ENCODE data around the gene KRT1.

The KRT1 gene

DNA sequence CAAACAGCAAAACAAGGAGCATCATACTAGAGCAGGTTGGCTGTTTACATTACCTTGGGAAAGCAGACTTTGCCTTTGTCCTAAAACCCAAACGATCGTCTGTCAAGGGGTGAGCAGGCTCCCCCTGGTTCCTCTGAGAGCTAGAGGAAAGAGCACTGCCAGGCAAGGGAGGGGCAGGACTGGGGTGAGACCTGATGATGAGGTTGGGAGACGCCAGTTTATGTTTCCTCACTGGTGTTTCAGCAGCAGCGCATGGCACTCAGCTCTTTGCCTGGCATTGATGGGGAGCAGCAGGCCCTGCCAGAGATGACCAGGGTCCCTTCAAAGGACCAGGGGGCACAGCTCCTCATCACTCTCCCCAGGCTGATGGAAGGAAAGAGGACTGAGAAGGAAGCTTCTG lies 20.3 kb downstream of the KRT1 start:
- no peak for DNase-seq (ENCODE audit: low read depth in 1 of 2, low spot score in 1 of 2)
- TF ChIP-seq JUND (IDR thresholded peaks at IDR 0.05; ENCODE audit: low read depth), result no peak
- in situ Hi-C loops (cut with HindIII; ENCODE audit: low pct_unique_long_range_greater_than_20kb, low sequenced_read_pairs), result no loop called here

DNA sequence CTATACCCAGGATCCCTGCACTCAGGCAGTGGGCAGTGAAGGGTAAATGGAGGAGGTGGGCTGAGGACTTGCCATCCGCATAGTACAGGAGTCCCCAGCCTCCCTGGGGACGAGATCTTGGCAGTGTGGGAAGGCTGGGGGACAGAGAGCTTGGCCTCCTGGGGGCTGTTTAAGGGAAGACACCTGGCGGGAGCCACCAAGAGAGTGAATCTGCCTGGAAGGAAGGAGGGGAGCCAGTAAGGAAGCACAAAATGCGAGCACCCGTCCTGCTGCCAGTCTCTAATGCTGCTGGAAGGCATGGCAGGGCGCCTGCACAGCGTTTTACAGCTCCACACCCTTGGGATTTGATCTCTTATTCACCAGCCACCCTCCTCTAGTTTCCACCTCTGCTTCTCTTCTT lies 20.8 kb downstream of the KRT1 start:
- no peak for TF ChIP-seq JUND (IDR thresholded peaks at IDR 0.05; ENCODE audit: low read depth)
- DNase-seq (ENCODE audit: low read depth in 1 of 2, low spot score in 1 of 2), result no peak
- in situ Hi-C loops (cut with HindIII; ENCODE audit: low pct_unique_long_range_greater_than_20kb, low sequenced_read_pairs), result no loop called here

DNA sequence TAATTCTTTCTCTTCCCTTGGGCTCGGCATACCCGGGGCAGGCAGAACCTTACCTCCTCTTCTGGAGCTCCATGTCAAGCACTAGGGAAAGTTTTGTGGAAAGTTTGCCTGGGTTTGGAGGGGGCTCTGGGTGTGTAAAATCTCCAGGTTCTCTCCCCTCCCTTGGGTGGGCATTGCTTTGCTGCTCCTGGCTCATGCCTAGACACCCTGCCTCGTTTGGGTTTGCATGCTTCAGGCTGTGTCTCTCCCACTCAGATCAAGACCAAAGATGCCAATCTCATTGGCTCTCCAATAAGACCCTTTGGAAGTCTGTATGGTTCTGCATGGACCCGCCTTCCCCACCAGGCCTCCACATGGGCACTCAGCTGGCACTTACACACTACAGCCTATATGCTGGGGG lies 22.0 kb downstream of the KRT1 start:
- no peak for DNase-seq (ENCODE audit: low read depth in 1 of 2, low spot score in 1 of 2)
- in situ Hi-C loops (cut with HindIII; ENCODE audit: low pct_unique_long_range_greater_than_20kb, low sequenced_read_pairs), result no loop called here
- TF ChIP-seq JUND (IDR thresholded peaks at IDR 0.05; ENCODE audit: low read depth), result no peak

GRCh38 chr12:52657250-52657902 lies 22.8 kb downstream of the KRT1 start:
- no peak for DNase-seq (ENCODE audit: low read depth in 1 of 2, low spot score in 1 of 2)
- in situ Hi-C loops (cut with HindIII; ENCODE audit: low pct_unique_long_range_greater_than_20kb, low sequenced_read_pairs), result no loop called here
- TF ChIP-seq JUND (IDR thresholded peaks at IDR 0.05; ENCODE audit: low read depth), result no peak

GRCh38 chr12:52656616-52657015 lies 23.6 kb downstream of the KRT1 start:
- in situ Hi-C loops (cut with HindIII; ENCODE audit: low pct_unique_long_range_greater_than_20kb, low sequenced_read_pairs), result no loop called here
- no peak for TF ChIP-seq JUND (IDR thresholded peaks at IDR 0.05; ENCODE audit: low read depth)
- DNase-seq (ENCODE audit: low read depth in 1 of 2, low spot score in 1 of 2), result no peak

DNA sequence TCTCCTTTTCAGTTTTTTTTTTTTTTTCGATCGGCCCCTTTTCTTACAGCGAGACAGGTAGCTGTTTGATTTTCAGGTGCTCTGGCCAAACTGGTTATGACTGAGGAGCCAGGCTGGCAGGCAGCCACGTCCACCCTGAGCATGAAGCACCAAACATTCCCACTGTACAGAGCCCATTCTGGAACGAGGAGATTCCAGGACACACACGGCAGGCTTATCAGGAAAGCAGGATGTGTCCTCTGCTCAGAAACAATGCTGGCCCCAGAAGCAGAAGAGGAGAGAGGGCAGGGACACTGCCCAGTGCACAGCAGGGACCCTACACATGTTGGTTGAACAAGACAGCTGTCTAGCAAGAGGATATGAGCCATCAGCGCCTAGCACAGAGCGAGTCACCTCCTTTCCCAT lies 24.5 kb downstream of the KRT1 start:
- in situ Hi-C loops (cut with HindIII; ENCODE audit: low pct_unique_long_range_greater_than_20kb, low sequenced_read_pairs), result no loop called here
- TF ChIP-seq JUND (IDR thresholded peaks at IDR 0.05; ENCODE audit: low read depth), result no peak
- peak; percentile 41 to 61 for DNase-seq (ENCODE audit: low read depth in 1 of 2, low spot score in 1 of 2)

GRCh38 chr12:52655251-52655650 lies 25.0 kb downstream of the KRT1 start:
- DNase-seq (ENCODE audit: low read depth in 1 of 2, low spot score in 1 of 2), result peak in 1 of 2 experiments; percentile 35
- in situ Hi-C loops (cut with HindIII; ENCODE audit: low pct_unique_long_range_greater_than_20kb, low sequenced_read_pairs), result no loop called here
- no peak for TF ChIP-seq JUND (IDR thresholded peaks at IDR 0.05; ENCODE audit: low read depth)

GRCh38 chr12:52651726-52652261 lies 28.4 kb downstream of the KRT1 start, which contains the start of gene KRT2:
Gene KRT2, minus strand, starts transcription at chr12:52652211. Its CDS starts 69 bp downstream, at chr12:52652142.
- in situ Hi-C loops (cut with HindIII; ENCODE audit: low pct_unique_long_range_greater_than_20kb, low sequenced_read_pairs), result no loop called here
- DNase-seq (ENCODE audit: low read depth in 1 of 2, low spot score in 1 of 2), result no peak
- TF ChIP-seq JUND (IDR thresholded peaks at IDR 0.05; ENCODE audit: low read depth), result no peak

- in situ Hi-C loops (cut with HindIII; ENCODE audit: low pct_unique_long_range_greater_than_20kb, low sequenced_read_pairs), result no loop called here
- TF ChIP-seq JUND (IDR thresholded peaks at IDR 0.05; ENCODE audit: low read depth), result 0 out of 2 replicates have a peak, but pooled peaks have one; percentile 6
- no peak for DNase-seq (ENCODE audit: low read depth in 1 of 2, low spot score in 1 of 2)
These were observed 29.6 kb downstream of the KRT1 start for GRCh38 chr12:52650520-52651081.

DNA sequence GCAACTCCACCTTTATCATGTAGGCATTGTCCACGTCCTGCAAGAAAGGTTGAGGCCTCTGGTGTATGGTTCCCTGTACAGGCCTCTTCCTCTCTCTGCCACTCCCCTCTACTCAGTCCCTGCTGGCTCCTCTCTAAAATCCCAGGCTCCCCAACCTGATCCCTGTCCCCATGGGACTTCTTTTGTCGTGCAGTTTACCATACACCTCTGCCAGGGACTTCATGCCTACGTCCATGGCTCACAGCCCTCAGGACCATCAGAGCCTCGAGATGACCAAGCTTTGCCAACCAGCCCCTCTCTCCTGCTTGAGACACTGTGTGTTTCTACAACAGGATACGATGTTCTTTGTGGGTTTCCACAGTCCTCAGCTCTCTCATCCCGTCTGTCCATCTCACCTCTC lies 31.1 kb downstream of the KRT1 start:
- in situ Hi-C loops (cut with HindIII; ENCODE audit: low pct_unique_long_range_greater_than_20kb, low sequenced_read_pairs), result no loop called here
- TF ChIP-seq JUND (IDR thresholded peaks at IDR 0.05; ENCODE audit: low read depth), result no peak
- DNase-seq (ENCODE audit: low read depth in 1 of 2, low spot score in 1 of 2), result no peak

GRCh38 chr12:52648012-52648550 lies 32.1 kb downstream of the KRT1 start:
- no peak for TF ChIP-seq JUND (IDR thresholded peaks at IDR 0.05; ENCODE audit: low read depth)
- no peak for DNase-seq (ENCODE audit: low read depth in 1 of 2, low spot score in 1 of 2)
- in situ Hi-C loops (cut with HindIII; ENCODE audit: low pct_unique_long_range_greater_than_20kb, low sequenced_read_pairs), result no loop called here

DNA sequence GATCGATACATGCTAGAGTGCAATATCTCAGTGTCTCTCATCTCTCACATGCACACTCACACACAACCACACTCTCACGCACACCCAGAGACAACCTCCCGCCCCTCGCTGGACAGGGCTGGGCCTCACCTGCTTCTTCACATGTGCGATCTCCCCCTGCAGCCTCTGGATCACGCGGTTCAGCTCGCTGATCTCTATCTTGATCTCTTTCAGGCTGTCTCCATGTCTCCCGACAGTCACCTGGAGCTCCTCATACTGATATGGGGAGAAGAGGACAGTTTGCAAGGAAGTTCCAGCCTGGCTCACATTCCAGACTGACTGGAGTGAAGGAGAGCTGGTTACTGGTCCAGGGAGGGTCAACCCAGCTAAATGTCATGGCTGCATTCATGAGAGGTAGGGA lies 32.6 kb downstream of the KRT1 start:
- TF ChIP-seq JUND (IDR thresholded peaks at IDR 0.05; ENCODE audit: low read depth), result no peak
- DNase-seq (ENCODE audit: low read depth in 1 of 2, low spot score in 1 of 2), result no peak
- in situ Hi-C loops (cut with HindIII; ENCODE audit: low pct_unique_long_range_greater_than_20kb, low sequenced_read_pairs), result no loop called here

DNA sequence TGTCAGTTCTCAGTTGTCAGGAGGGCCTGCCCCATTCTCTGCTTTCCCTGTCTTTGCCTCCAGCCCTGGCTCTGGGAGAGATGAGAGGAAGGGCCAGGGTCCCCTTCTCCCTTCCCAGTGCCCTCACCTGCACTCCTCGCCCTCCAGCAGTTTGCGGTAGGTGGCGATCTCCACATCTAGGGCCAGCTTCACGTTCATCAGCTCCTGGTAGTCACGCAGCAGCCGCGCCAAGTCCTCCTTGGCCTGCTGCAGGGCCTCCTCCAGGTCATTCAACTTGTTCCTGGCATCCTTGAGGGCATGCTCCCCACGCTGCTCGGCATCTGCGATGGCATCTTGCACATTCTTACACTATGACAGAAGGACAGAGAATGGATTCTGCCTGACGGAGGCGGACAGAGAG lies 33.6 kb downstream of the KRT1 start:
- DNase-seq (ENCODE audit: low read depth in 1 of 2, low spot score in 1 of 2), result no peak
- no peak for TF ChIP-seq JUND (IDR thresholded peaks at IDR 0.05; ENCODE audit: low read depth)
- in situ Hi-C loops (cut with HindIII; ENCODE audit: low pct_unique_long_range_greater_than_20kb, low sequenced_read_pairs), result no loop called here
